Testis (tissue), 3 donors: ENCODE results near the gene NSRP1. TPM values are rescaled to one million over a fixed set of nuclear protein-coding genes. Genes with fewer than 3 reads are reported as not detected.

ENCODE experiments used
- DNase-seq: peaks from one replicate; pipeline ENCODE4 v3.0.0-alpha.2; 2019
- H3K27ac ChIP-seq, 2 donors: fragments of 200-600 bp; sonication (generic); one replicate each; pipeline ENCODE4 v1.5.1; 2019
- H3K27me3 ChIP-seq: fragments of 200-600 bp; sonication (generic); one replicate; pipeline ENCODE4 v1.5.1; 2019
- H3K36me3 ChIP-seq: fragments of 200-600 bp; sonication (generic); one replicate; pipeline ENCODE4 v1.5.1; 2017; ENCODE audit warnings: low read depth; ENCODE audit errors: missing control alignments
- H3K4me1 ChIP-seq: fragments of 200-600 bp; sonication (generic); one replicate; pipeline ENCODE4 v1.5.1; 2019
- H3K4me3 ChIP-seq, 2 donors: fragments of 200-600 bp; sonication (generic); one replicate each; pipeline ENCODE4 v1.5.1; 2017 to 2019
- H3K9me3 ChIP-seq: fragments of 200-600 bp; sonication (generic); one replicate; pipeline ENCODE4 v1.5.1; 2017
- CTCF ChIP-seq, 3 experiments: fragments of 450-650 bp in 2 of 3; fragments of 200-600 bp in 1 of 3; sonication (generic) in 1 of 3; IDR thresholded peaks; one replicate each; pipeline ENCODE4 v1.5.1; 2016 to 2019; ENCODE audit warnings: antibody characterized with exemption in 3 of 3, mild to moderate bottlenecking in 2 of 3, moderate library complexity in 1 of 3
- POLR2A ChIP-seq: fragments of 450-650 bp; IDR thresholded peaks from one replicate; pipeline ENCODE4 v1.6.1; 2017; ENCODE audit warnings: antibody characterized with exemption, mild to moderate bottlenecking, moderate library complexity
- WGBS, 2 donors: methylation state at CpG; one replicate each; pipeline ENCODE4 v1.1.5; 2018; 5-methylcytosine and 5-hydroxymethylcytosine counted together
- intact Hi-C: fragments of 100-400 bp; cut with DNase I; formaldehyde crosslinking; loops from one replicate; pipeline ENCODE4 v1.15.1; 2023; ENCODE audit warnings: low total_unique reads
- polyA plus RNA-seq: library from polyadenylated mRNA; stranded (reverse); fragments of 350-450 nt; fragmentation: Illumina TruSeq; extraction: RNeasy Lipid Tissue Mini Kit (QIAGEN cat#74804); gene quantifications from one replicate; pipeline ENCODE4 v1.2.3, GENCODE V29; 2014; ENCODE audit warnings: low read depth, low replicate concordance; ENCODE audit not compliant: insufficient read depth
- total RNA-seq, 2 donors: library from RNA; depleted of rRNA; stranded (reverse); fragments of >200 nt; gene quantifications; one replicate each; pipeline ENCODE4 v1.2.3, GENCODE V29; 2016

The NSRP1 gene
- total and polyA plus RNA-seq, 3 donors from 2014 or later: 12.6 to 53.7 (median 34.3) TPM

- H3K27ac ChIP-seq: no peak overlapping the region
- no peaks in the 10 kb centered on the region for H3K4me1 ChIP-seq
- no peaks in the 10 kb centered on the region for H3K36me3 ChIP-seq
- TF ChIP-seq POLR2A (no peak), CTCF (IDR thresholded peaks at IDR 0.05) (no peak)
- intact Hi-C loops: no loop called here
- no peak for DNase-seq
- 88 to 93% methylated on average over 6 of the region's 6 CpGs for WGBS, 2 donors
- no peaks in the 10 kb centered on the region for H3K9me3 ChIP-seq
- H3K27me3 ChIP-seq: no peaks in the 10 kb centered on the region
- no peak overlapping the region for H3K4me3 ChIP-seq
These were observed 94.8 kb downstream of the NSRP1 start for GRCh38 chr17:30211371-30211770.

- intact Hi-C loops: no loop called here
- no peaks in the 10 kb centered on the region for H3K27me3 ChIP-seq
- no peaks in the 10 kb centered on the region for H3K9me3 ChIP-seq
- no peak overlapping the region for H3K4me3 ChIP-seq
- H3K27ac ChIP-seq: no peak overlapping the region
- 93% methylated on average over 8 to 11 of the region's 11 CpGs for WGBS, 2 donors
- TF ChIP-seq CTCF (IDR thresholded peaks at IDR 0.05): no peak
- no peak for TF ChIP-seq POLR2A
- no peaks in the 10 kb centered on the region for H3K4me1 ChIP-seq
- no peaks in the 10 kb centered on the region for H3K36me3 ChIP-seq
- no peak for DNase-seq
These were observed 96.1 kb downstream of the NSRP1 start for GRCh38 chr17:30212750-30213149.

- no peak for DNase-seq
- H3K36me3 ChIP-seq: no peaks in the 10 kb centered on the region
- H3K27ac ChIP-seq: no peak overlapping the region
- H3K27me3 ChIP-seq: no peaks in the 10 kb centered on the region
- 95 to 98% methylated on average over 6 of the region's 6 CpGs for WGBS, 2 donors
- no peak for TF ChIP-seq CTCF (IDR thresholded peaks at IDR 0.05)
- TF ChIP-seq POLR2A: no peak
- H3K9me3 ChIP-seq: no peaks in the 10 kb centered on the region
- intact Hi-C loops: no loop called here
- no peaks in the 10 kb centered on the region for H3K4me1 ChIP-seq
- H3K4me3 ChIP-seq: no peak overlapping the region
These were observed 100.4 kb downstream of the NSRP1 start for GRCh38 chr17:30217054-30217453.

GRCh38 chr17:30217746-30218245, 101.2 kb downstream of the NSRP1 start:
- TF ChIP-seq CTCF (IDR thresholded peaks at IDR 0.05) (no peak), POLR2A (no peak)
- no peak overlapping the region for H3K27ac ChIP-seq
- intact Hi-C loops: no loop called here
- no peaks in the 10 kb centered on the region for H3K27me3 ChIP-seq
- no peaks in the 10 kb centered on the region for H3K9me3 ChIP-seq
- no peak for DNase-seq
- 93% methylated on average over 11 of the region's 11 CpGs for WGBS, 2 donors
- H3K36me3 ChIP-seq: no peaks in the 10 kb centered on the region
- H3K4me1 ChIP-seq: no peaks in the 10 kb centered on the region
- H3K4me3 ChIP-seq: no peak overlapping the region

- Histone ChIP-seq H3K9me3 (no peaks in the 10 kb centered on the region), H3K27me3 (no peaks in the 10 kb centered on the region), H3K4me1 (no peaks in the 10 kb centered on the region), H3K4me3 (no peak overlapping the region), H3K36me3 (no peaks in the 10 kb centered on the region), H3K27ac (no peak overlapping the region)
- no peak for TF ChIP-seq POLR2A
- TF ChIP-seq CTCF (IDR thresholded peaks at IDR 0.05): no peak
- intact Hi-C loops: no loop called here
- no peak for DNase-seq
- 88 to 95% methylated on average over 8 to 9 of the region's 9 CpGs for WGBS, 2 donors
These were observed 102.2 kb downstream of the NSRP1 start for GRCh38 chr17:30218799-30219198.
